ENCODE results near the gene TUBB. TPM values are rescaled to one million over a fixed set of nuclear protein-coding genes. Genes with fewer than 3 reads are reported as not detected.

TUBB gene
- total RNA-seq, 1 donor from 2014 or later, result 2,264 TPM

DNA sequence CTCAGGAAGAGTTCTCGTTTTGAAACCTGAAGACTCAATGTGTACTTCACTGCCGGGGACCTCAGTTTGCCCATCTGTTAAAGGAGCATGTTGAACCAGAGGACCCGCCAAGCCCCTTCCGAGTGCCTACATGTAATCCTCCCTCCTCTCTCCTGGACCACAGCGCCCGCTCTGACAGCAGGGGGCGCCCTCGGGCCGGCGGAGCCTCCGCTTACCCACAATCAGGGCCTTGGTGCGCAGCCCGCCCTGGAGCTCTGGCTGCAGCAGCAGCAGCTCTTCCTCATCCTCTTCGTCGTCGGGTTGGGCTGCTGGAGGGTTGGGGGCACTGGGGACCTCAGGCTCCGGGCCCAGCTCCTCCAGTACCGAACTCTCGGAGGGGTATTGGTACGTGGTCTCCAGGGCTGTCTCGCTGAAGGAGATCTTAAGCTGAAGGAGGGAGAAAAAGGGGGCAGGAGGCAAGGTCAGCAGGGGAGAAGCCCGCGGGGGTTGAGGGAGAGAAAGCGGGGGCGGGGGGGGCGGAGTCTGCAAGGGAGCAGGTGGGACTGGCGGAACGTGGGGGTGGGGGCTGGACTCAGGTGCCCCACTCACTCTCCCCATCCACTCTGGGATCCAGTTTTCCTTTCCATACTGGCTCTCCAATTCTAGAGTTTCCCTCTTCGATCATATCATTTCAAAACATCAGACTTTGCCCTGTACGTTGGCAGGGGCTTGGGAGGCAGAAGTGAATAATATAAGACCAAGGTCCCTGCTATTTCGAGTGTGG lies 41.0 kb upstream of the TUBB start:
- TF ChIP-seq CTCF (IDR thresholded peaks at IDR 0.05; ENCODE audit: partially characterized antibody, unreplicated experiment), result peak; percentile 92
- peak overlapping the region; percentile 90 for H3K4me3 Mint-ChIP-seq (ENCODE audit: unreplicated experiment)
- H3K9me3 Mint-ChIP-seq (ENCODE audit: unreplicated experiment), result peaks cover 10% of the 10 kb centered on the region

DNA sequence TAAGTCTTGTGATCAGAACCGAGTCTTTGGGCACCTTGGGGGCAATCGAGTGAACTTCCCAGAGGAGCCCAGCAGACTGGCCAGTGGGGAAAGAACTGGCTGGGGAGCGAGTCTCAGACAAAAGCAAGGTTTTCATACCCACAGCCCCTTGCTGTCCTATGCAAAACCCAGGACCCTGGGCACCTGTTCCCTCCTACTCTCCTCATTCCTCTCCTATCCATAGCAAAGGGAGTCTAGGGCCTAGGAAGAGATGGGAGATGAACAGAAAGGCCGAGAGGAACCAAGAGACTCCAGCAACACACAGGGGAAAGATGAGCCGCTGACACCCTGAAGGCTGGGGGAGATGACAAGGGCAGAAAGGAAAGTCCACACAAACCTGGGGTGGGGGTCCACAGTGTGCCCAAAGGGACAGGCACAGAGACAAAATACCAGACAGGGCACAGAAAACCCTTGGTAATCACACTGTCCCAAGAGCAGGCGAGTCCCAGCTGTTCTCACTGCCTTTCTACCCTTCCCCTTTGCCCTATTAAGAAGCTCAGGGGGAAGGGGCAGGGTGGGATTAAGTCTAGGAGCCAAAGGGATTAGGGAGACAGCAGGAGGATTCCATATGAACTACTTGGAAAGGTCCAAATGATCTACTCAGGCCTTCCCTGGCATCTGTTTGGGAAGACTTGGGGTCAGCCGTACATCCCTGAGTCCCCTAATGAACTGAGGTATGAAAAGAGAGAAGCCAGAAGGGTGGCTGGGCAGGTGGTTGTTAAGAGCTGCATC lies 40.2 kb upstream of the TUBB start:
- Mint-ChIP-seq H3K27me3 (ENCODE audit: unreplicated experiment) (peaks cover 13% of the 10 kb centered on the region), H3K4me3 (ENCODE audit: unreplicated experiment) (peak overlapping the region; percentile 90), H3K27ac (ENCODE audit: unreplicated experiment) (peak overlapping the region; percentile 52), H3K4me1 (ENCODE audit: low read depth, unreplicated experiment) (peaks cover 29% of the 10 kb centered on the region), H3K9me3 (ENCODE audit: unreplicated experiment) (peaks cover 13% of the 10 kb centered on the region), H3K36me3 (ENCODE audit: unreplicated experiment) (peaks cover 6% of the 10 kb centered on the region)
- no peak for TF ChIP-seq CTCF (IDR thresholded peaks at IDR 0.05; ENCODE audit: partially characterized antibody, unreplicated experiment)
- DNase-seq, result no peak

More for the DNA sequence above, 41.0 kb upstream of the TUBB start:
- peaks cover 6% of the 10 kb centered on the region for H3K36me3 Mint-ChIP-seq (ENCODE audit: unreplicated experiment)
- peaks cover 11% of the 10 kb centered on the region for H3K27me3 Mint-ChIP-seq (ENCODE audit: unreplicated experiment)
- H3K27ac Mint-ChIP-seq (ENCODE audit: unreplicated experiment), result peak overlapping the region; percentile 55
- H3K4me1 Mint-ChIP-seq (ENCODE audit: low read depth, unreplicated experiment), result peaks cover 28% of the 10 kb centered on the region
- peak; percentile 95 for DNase-seq

- Mint-ChIP-seq H3K27me3 (ENCODE audit: unreplicated experiment) (peaks cover 24% of the 10 kb centered on the region), H3K9me3 (ENCODE audit: unreplicated experiment) (peaks cover 12% of the 10 kb centered on the region), H3K4me3 (ENCODE audit: unreplicated experiment) (peak overlapping the region; percentile 97), H3K4me1 (ENCODE audit: low read depth, unreplicated experiment) (peaks cover 35% of the 10 kb centered on the region), H3K27ac (ENCODE audit: unreplicated experiment) (peak overlapping the region; percentile 62), H3K36me3 (ENCODE audit: unreplicated experiment) (peaks cover 5% of the 10 kb centered on the region)
- DNase-seq, result no peak
- no peak for TF ChIP-seq CTCF (IDR thresholded peaks at IDR 0.05; ENCODE audit: partially characterized antibody, unreplicated experiment)
Observed at GRCh38 chr6:30681766-30682142, 38.4 kb upstream of the TUBB start.

- Mint-ChIP-seq H3K9me3 (ENCODE audit: unreplicated experiment) (peaks cover 12% of the 10 kb centered on the region), H3K36me3 (ENCODE audit: unreplicated experiment) (peaks cover 5% of the 10 kb centered on the region), H3K27ac (ENCODE audit: unreplicated experiment) (peak overlapping the region; percentile 86), H3K4me1 (ENCODE audit: low read depth, unreplicated experiment) (peaks cover 35% of the 10 kb centered on the region), H3K4me3 (ENCODE audit: unreplicated experiment) (peak overlapping the region; percentile 97), H3K27me3 (ENCODE audit: unreplicated experiment) (peaks cover 24% of the 10 kb centered on the region)
- no peak for DNase-seq
- no peak for TF ChIP-seq CTCF (IDR thresholded peaks at IDR 0.05; ENCODE audit: partially characterized antibody, unreplicated experiment)
Observed at GRCh38 chr6:30682143-30683117, 37.7 kb upstream of the TUBB start.

All from glutamatergic neuron (in vitro differentiated cells).